ENCODE data around the gene DRG2.
A peak's percentile ranks its signal among the peaks of the same experiment; 100 is the strongest.

DRG2 gene, protein sequence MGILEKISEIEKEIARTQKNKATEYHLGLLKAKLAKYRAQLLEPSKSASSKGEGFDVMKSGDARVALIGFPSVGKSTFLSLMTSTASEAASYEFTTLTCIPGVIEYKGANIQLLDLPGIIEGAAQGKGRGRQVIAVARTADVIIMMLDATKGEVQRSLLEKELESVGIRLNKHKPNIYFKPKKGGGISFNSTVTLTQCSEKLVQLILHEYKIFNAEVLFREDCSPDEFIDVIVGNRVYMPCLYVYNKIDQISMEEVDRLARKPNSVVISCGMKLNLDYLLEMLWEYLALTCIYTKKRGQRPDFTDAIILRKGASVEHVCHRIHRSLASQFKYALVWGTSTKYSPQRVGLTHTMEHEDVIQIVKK

GRCh38 chr17:18087610-18088491 is at the start of gene DRG2:
DRG2 (plus strand) TSS chr17:18087948; CDS start chr17:18088024, 76 bp downstream.
- peak; percentile 78 for DNase-seq (ENCODE audit: low spot score)

GRCh38 chr17:18038149-18038850 is 49.4 kb upstream of the DRG2 start:
- peak; percentile 65 for DNase-seq (ENCODE audit: low spot score)

- peak; percentile 96 for DNase-seq (ENCODE audit: low spot score)
Observed at GRCh38 chr17:18038861-18039534, 48.8 kb upstream of the DRG2 start, which contains the start of the genes ATPAF2 and GID4. ATPAF2 (minus strand) TSS chr17:18039168; CDS start chr17:18039013, 155 bp downstream. GID4 (plus strand) TSS chr17:18039408; CDS start chr17:18039465, 57 bp downstream.

- DNase-seq (ENCODE audit: low spot score) = peak; percentile 34
Observed at GRCh38 chr17:18039535-18040260, 48.0 kb upstream of the DRG2 start.

DNA sequence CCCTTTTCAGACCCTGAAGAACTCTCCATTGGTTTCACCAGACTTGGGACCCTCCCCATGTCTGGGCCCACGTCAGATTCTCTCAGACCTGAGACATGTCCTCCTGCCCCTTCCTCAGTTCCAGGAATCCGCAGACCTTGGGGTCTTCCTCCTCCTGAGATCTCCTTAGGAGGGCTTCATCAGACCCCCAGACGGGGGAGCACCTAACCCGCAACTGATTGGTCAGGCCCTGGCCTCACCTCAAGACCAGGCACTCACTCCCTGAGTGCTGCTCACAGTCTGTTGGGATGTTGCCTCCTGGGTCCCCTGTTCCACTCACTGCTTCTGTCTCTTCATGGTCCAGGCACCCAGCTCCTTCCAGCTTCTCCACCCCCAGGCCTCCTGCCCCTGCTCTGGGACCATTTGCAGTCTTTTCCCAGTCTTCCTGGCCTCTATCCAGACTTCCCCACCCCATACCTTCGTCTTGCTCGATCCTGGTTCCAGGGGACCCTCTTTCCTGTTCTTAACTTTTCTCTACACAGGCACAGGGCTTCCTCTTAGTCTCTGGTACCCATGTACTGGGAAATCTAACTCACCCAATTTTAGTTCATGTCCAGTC is 47.4 kb upstream of the DRG2 start:
- DNase-seq (ENCODE audit: low spot score) = no peak

GRCh38 chr17:18041776-18042175 is 46.0 kb upstream of the DRG2 start:
- no peak for DNase-seq (ENCODE audit: low spot score)

DNA sequence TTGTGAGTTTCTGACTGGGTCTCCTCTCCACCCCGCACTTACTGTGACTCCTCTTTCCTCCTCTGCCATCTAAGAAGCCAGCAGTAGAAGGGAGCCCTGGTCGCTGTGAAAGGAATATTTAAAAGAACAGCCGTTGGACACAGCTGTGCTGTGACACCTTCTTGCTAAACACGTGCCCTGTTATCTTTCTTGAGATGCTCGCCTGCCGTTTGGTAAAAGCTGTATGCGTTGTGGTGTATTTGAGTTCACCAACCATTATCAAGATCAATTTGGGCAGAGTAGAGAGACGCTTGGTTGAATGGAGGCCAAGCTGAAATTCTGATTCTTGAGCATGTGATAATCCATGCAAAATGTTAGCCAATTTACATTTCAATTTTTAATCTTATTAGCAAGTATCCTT is 44.8 kb upstream of the DRG2 start:
- DNase-seq (ENCODE audit: low spot score) = no peak

DNA sequence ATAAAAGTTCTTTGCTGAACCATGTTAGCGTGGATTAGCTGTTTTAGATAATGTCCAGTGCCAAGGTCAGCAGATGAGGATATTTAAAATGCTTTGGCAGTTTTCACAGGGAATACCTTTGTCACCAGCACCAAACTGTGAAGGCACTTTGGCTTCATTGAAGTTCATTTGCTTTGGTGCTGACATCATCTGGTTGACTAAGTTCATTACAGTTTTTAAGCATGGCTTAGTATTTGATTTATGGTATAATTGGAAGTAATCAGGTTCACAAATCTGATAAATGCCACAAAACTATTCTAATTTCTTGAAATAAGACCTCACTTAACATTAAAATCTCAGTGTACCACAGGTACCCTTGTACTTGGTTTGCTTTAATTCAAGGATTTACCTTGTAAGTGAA is 44.3 kb upstream of the DRG2 start:
- DNase-seq (ENCODE audit: low spot score) = peak; percentile 24

GRCh38 chr17:18044609-18045008 is 43.1 kb upstream of the DRG2 start:
- DNase-seq (ENCODE audit: low spot score) = no peak

DNA sequence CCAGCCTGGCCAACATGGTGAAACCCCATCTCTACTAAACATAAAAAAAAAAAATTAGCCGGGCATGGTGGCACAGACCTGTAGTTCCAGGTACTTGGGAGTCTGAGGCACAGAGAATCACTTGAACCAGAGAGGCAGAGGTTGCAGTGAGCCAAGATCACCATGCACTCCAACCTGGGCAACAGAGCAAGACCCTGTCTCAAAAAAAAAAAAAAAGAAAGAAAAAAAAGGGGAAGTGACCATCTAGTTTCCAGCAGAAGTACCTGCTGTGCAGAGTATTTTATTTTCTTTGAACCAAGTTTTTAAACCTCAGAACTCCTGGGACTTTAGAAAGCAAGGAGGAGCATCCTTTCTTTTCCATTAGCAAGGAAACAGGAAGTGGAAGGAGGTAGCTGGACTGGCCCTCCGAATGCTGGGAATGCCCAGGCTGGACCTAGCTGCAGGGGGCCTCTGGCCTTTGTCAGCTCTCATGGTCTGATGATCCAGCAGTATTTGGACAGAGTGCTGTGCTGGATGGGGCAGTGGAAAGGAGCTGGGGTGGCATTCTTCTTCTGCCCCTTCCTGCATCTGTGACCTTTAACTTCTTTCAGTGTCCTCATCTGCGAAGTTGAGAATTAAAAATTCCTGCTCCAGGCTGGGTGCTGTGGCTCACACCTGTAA is 41.9 kb upstream of the DRG2 start:
- no peak for DNase-seq (ENCODE audit: low spot score)

DNA sequence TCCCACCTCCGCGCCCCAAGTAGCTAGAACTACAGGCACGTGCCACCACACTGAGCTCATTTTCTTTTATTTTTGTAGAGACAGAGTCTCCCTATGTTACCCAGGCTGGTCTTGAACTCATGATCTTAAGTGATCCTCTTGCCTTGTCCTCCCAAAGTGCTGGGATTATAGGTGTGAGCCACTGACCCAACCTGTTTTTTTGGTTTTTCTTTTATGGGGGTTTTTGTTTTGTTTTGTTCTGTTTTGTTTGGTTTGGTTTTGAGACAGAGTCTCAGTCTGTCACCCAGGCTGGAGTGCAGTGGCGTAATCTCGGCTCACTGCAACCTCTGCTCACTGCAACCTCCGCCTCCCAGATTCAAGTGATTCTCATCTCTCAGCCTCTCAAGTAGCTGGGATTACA is 32.2 kb upstream of the DRG2 start:
- no peak for DNase-seq (ENCODE audit: low spot score)

DNA sequence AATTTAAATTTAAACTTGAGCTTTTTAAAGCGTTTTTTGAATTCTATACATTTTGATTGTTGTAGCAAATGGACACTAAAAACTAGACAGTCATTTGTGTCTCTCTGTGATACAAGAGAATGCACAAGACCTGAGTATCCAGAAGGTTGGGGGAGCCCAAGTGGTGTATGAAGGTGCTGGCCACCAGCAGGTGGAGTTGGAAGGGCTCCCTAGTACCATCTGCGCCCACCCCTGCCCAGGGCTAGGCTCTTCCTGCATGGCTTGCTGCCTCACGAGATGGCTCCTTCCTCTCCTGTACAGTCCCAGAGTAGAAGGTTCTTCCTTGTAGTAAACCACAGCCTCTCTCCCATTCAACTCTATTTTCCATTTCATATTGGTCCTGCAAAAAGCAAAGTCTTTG is 31.5 kb upstream of the DRG2 start:
- no peak for DNase-seq (ENCODE audit: low spot score)

DNA sequence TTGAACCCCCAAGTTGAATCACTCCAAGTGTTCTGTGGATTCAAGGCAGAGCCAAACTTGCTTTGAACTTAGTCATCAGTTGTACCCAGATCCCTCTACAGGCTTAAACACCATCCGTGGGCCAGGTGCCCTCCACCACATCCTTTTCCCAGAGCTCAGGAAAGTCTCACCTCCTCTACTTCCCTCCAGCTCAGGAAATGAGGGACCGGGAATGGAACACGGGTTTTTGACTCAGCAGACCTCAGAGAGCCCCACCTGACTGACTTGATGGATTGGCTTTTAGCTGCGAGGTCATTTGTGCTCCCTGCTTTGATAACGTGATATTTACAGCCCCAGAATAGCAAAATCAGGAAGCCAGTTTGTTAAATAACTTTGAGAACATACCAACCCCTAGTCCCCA is 28.5 kb upstream of the DRG2 start:
- no peak for DNase-seq (ENCODE audit: low spot score)

GRCh38 chr17:18064053-18064452 is 23.7 kb upstream of the DRG2 start:
- DNase-seq (ENCODE audit: low spot score) = no peak

DNA sequence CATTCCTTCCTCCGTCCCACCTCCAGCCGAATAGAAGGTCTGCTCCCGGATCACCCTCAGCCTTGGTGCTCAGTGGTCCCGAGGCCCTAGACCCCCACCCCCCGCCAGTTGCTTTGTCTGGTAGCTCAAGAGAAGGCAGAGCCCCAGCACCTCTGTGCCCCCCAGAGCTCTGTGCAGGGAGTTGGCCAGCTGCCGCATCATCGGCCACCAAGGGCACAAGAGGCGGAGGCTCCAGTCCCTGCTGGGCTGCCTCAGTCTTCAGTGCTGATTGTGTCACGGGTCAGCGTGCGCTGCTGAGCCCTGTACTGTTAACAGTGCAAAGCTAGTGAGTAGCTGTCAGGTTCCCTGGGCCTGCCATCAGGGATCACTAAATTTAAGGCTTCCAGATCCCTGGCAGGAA is 22.2 kb upstream of the DRG2 start:
- DNase-seq (ENCODE audit: low spot score) = no peak

- DNase-seq (ENCODE audit: low spot score) = no peak
Observed at GRCh38 chr17:18066866-18067265, 20.9 kb upstream of the DRG2 start.

DNA sequence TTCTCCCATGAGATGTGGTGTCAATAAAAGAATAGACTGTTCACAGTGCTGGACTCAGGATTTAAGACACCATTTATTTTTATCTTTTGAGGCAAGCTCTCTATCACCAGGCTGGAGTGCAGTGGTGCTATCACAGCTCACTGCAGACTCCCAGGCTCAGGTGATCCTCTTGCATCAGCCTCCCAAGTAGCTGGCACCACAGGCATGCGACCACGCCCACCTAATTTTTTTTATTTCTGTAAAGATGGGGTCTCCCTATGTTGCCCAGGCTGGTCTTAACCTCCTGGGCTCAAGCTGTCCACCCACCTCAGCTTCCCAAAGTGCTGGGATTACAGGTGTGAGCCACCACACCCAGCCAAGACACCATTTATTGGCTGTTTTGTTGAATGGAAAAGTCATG is 18.6 kb upstream of the DRG2 start:
- no peak for DNase-seq (ENCODE audit: low spot score)

GRCh38 chr17:18070861-18071340 is 16.8 kb upstream of the DRG2 start:
- no peak for DNase-seq (ENCODE audit: low spot score)

DNA sequence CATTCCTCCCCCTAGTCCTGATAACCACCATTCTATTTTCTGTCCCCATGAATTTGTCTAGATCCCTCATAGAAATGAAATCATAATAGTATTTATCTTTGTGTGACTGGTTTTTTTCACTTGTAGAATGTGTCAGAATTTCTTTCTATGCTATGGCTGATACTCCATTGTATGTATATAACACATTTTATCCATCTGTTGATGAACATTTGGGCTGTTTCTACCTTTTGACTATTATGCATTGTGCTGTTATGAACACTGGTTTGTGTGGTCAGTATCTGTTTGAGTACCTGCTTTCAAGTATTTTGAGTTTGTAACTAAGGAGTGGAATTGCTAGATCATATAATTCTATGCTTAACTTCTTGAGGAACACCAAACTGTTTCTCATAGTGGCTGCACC is 16.0 kb upstream of the DRG2 start:
- DNase-seq (ENCODE audit: low spot score) = no peak
